HEK293 (cell line): ENCODE data around the gene HES7.

ENCODE experiments used
- CTCF ChIA-PET: fragments of 350-600 bp; formaldehyde crosslinking; extraction: SDS; loops from one replicate; lab custom pipeline; 2021; ENCODE audit warnings: antibody characterized with exemption; lab: Yijun Ruan, JAX
- POLR2A ChIA-PET: fragments of 300-600 bp; formaldehyde crosslinking; extraction: SDS; loops from one replicate; lab custom pipeline; 2020; ENCODE audit warnings: antibody characterized with exemption, inconsistent platforms; lab: Yijun Ruan, JAX
- H3K27ac ChIP-seq: fragments of 200-500 bp; sonication (Bioruptor generic); 2 replicates; pipeline ENCODE4 v1.5.1; 2014; ENCODE audit warnings: low read depth, low read length, control low read depth, inconsistent platforms; ENCODE audit errors: extremely low read depth
- H3K36me3 ChIP-seq, 2 experiments: fragments of 200-500 bp in 1 of 2; sonication (Bioruptor generic) in 1 of 2; 1 replicate in 1 of 2; 2 replicates in 1 of 2; pipeline ENCODE4 v1.5.1; 2014 to 2017; ENCODE audit warnings: inconsistent platforms in 2 of 2, low read length in 2 of 2; ENCODE audit not compliant: control insufficient read depth in 2 of 2, insufficient read depth in 1 of 2
- H3K4me1 ChIP-seq: fragments of 200-500 bp; sonication (Bioruptor generic); 2 replicates; pipeline ENCODE4 v1.5.1; 2014; ENCODE audit warnings: mild to moderate bottlenecking, low read length, inconsistent platforms; ENCODE audit not compliant: control insufficient read depth, insufficient read depth
- H3K4me3 ChIP-seq: 2 replicates; pipeline ENCODE4 v1.5.1; 2011; ENCODE audit warnings: low read depth, mild to moderate bottlenecking, control low read depth, low read length, moderate library complexity
- H3K9me3 ChIP-seq: fragments of 200-500 bp; sonication (Bioruptor generic); 2 replicates; pipeline ENCODE4 v1.5.1; 2014; ENCODE audit warnings: low read depth, low read length, inconsistent platforms; ENCODE audit not compliant: control insufficient read depth, insufficient read depth
- AEBP2 ChIP-seq: fragments of 450-650 bp; formaldehyde crosslinking; IDR thresholded peaks from 2 replicates; pipeline ENCODE4 v1.5.1; 2016; ENCODE audit warnings: missing biosample characterization, missing genetic modification characterization, borderline replicate concordance
- ATF2 ChIP-seq: fragments of 450-650 bp; formaldehyde crosslinking; IDR thresholded peaks from 2 replicates; pipeline ENCODE4 v1.5.1; 2016; ENCODE audit warnings: missing biosample characterization, missing genetic modification characterization, low read depth
- BCL11A ChIP-seq: fragments of 450-650 bp; formaldehyde crosslinking; IDR thresholded peaks from 2 replicates; pipeline ENCODE4 v1.5.1; 2016; ENCODE audit warnings: low read depth, missing biosample characterization, missing genetic modification characterization
- KLF16 ChIP-seq: fragments of 450-650 bp; formaldehyde crosslinking; IDR thresholded peaks from 2 replicates; pipeline ENCODE4 v1.5.1; 2017; ENCODE audit warnings: missing biosample characterization, missing genetic modification characterization
- SETDB1 ChIP-seq: IDR thresholded peaks from one replicate; pipeline ENCODE4 v1.6.1; 2017; ENCODE audit warnings: mild to moderate bottlenecking, low read length, moderate library complexity, mixed read lengths; ENCODE audit not compliant: insufficient read length
- ZBTB1 ChIP-seq: fragments of 450-650 bp; formaldehyde crosslinking; IDR thresholded peaks from 2 replicates; pipeline ENCODE4 v1.5.1; 2016; ENCODE audit warnings: missing biosample characterization, missing genetic modification characterization
- ZBTB17 ChIP-seq: fragments of 450-650 bp; formaldehyde crosslinking; IDR thresholded peaks from 2 replicates; pipeline ENCODE4 v1.5.1; 2016; ENCODE audit warnings: missing biosample characterization, missing genetic modification characterization
- ZFHX2 ChIP-seq: fragments of 450-650 bp; formaldehyde crosslinking; conservative IDR thresholded peaks from 2 replicates; pipeline ENCODE4 v1.5.1; 2016; ENCODE audit warnings: missing biosample characterization, missing genetic modification characterization
- ZNF18 ChIP-seq: fragments of 450-650 bp; formaldehyde crosslinking; IDR thresholded peaks from 2 replicates; pipeline ENCODE4 v1.5.1; 2016; ENCODE audit warnings: missing biosample characterization, missing genetic modification characterization
- ZNF223 ChIP-seq: fragments of 450-650 bp; formaldehyde crosslinking; IDR thresholded peaks from 2 replicates; pipeline ENCODE4 v1.5.1; 2016; ENCODE audit warnings: missing biosample characterization, missing genetic modification characterization
- ZNF239 ChIP-seq: fragments of 450-650 bp; formaldehyde crosslinking; IDR thresholded peaks from 2 replicates; pipeline ENCODE4 v1.5.1; 2016; ENCODE audit warnings: missing biosample characterization, missing genetic modification characterization
- ZNF26 ChIP-seq: fragments of 450-650 bp; formaldehyde crosslinking; IDR thresholded peaks from 2 replicates; pipeline ENCODE4 v1.5.1; 2016; ENCODE audit warnings: missing biosample characterization, missing genetic modification characterization
- ZNF280C ChIP-seq: fragments of 450-650 bp; formaldehyde crosslinking; IDR thresholded peaks from 2 replicates; pipeline ENCODE4 v1.5.1; 2016; ENCODE audit warnings: missing biosample characterization, missing genetic modification characterization
- ZNF280D ChIP-seq: fragments of 450-650 bp; formaldehyde crosslinking; IDR thresholded peaks from 2 replicates; pipeline ENCODE4 v1.5.1; 2016; ENCODE audit warnings: missing biosample characterization, missing genetic modification characterization
- ZNF292 ChIP-seq: fragments of 450-650 bp; formaldehyde crosslinking; IDR thresholded peaks from 2 replicates; pipeline ENCODE4 v1.5.1; 2016; ENCODE audit warnings: low read depth, missing biosample characterization, missing genetic modification characterization, borderline replicate concordance
- ZNF350 ChIP-seq: fragments of 450-650 bp; formaldehyde crosslinking; IDR thresholded peaks from 2 replicates; pipeline ENCODE4 v1.5.0; 2017; ENCODE audit warnings: missing biosample characterization, mild to moderate bottlenecking, missing genetic modification characterization
- ZNF621 ChIP-seq: fragments of 450-650 bp; formaldehyde crosslinking; IDR thresholded peaks from 2 replicates; pipeline ENCODE4 v1.5.1; 2017; ENCODE audit warnings: missing biosample characterization, missing genetic modification characterization
- ZNF670 ChIP-seq: fragments of 450-650 bp; formaldehyde crosslinking; IDR thresholded peaks from 2 replicates; pipeline ENCODE4 v1.5.1; 2016; ENCODE audit warnings: missing biosample characterization, missing genetic modification characterization, low read depth
- ZNF843 ChIP-seq: fragments of 450-650 bp; formaldehyde crosslinking; IDR thresholded peaks from 2 replicates; pipeline ENCODE4 v1.5.1; 2016; ENCODE audit warnings: missing biosample characterization, missing genetic modification characterization

HES7 gene

GRCh38 chr17:8117980-8118768 is 5.7 kb downstream of the HES7 start, which contains the start of gene ALOXE3 (continued):
- no peak for TF ChIP-seq ZNF26 (tag by site-specific recombination)
- TF ChIP-seq ZNF843: 0 out of 2 replicates have a peak, but pooled peaks have one; percentile 22
- TF ChIP-seq ZFHX2 (tag by site-specific recombination): peak; percentile 71; the same call in 1 of the 2 replicates
- no peak for TF ChIP-seq ZNF280C (tag by site-specific recombination)
- TF ChIP-seq KLF16 (tag by site-specific recombination): 0 out of 2 replicates have a peak, but pooled peaks have one; percentile 22
- TF ChIP-seq, all 188 proteins: peak for 35

GRCh38 chr17:8117367-8117979 is 6.4 kb downstream of the HES7 start:
- H3K27ac ChIP-seq: no peak overlapping the region; the same call in 1 of the 2 replicates
- peak overlapping the region; percentile 48 for H3K4me3 ChIP-seq
- CTCF ChIA-PET: interaction anchor here (0.8 to 3.5 kb wide), 18 partner anchors 9 to 109 kb away, joined by 3 to 81 read pairs (median 16); partner anchors contain the start of gene ALOX12B
- TF ChIP-seq ZNF621 (tag by site-specific recombination) (no peak), ZNF280D (no peak), ZNF670 (tag by site-specific recombination) (no peak), ZNF223 (tag by site-specific recombination) (no peak), ZBTB17 (tag by site-specific recombination) (no peak), ZBTB1 (tag by site-specific recombination) (no peak), BCL11A (tag by site-specific recombination) (no peak), ZNF239 (tag by site-specific recombination) (no peak), ZNF350 (no peak), ZNF18 (no peak), SETDB1 (no peak), AEBP2 (tag by site-specific recombination) (no peak), ZNF292 (no peak), ATF2 (tag by site-specific recombination) (no peak)
- H3K9me3 ChIP-seq: no peaks in the 10 kb centered on the region
- POLR2A ChIA-PET: interaction anchor here (3.5 kb wide), 1 partner anchor 105 kb away, joined by 32 read pairs; no protein-coding TSS in a partner anchor
- no peaks in the 10 kb centered on the region; the same call in 1 of the 2 replicates for H3K4me1 ChIP-seq
- H3K36me3 ChIP-seq: no peaks in the 10 kb centered on the region
